ENCODE measurements around the gene CAP1. TPM values are rescaled to one million over a fixed set of nuclear protein-coding genes. Genes with fewer than 3 reads are reported as not detected.

Gene CAP1
- total and polyA plus RNA-seq, 9 donors = 75.3 to 110 (median 81.7) TPM

DNA sequence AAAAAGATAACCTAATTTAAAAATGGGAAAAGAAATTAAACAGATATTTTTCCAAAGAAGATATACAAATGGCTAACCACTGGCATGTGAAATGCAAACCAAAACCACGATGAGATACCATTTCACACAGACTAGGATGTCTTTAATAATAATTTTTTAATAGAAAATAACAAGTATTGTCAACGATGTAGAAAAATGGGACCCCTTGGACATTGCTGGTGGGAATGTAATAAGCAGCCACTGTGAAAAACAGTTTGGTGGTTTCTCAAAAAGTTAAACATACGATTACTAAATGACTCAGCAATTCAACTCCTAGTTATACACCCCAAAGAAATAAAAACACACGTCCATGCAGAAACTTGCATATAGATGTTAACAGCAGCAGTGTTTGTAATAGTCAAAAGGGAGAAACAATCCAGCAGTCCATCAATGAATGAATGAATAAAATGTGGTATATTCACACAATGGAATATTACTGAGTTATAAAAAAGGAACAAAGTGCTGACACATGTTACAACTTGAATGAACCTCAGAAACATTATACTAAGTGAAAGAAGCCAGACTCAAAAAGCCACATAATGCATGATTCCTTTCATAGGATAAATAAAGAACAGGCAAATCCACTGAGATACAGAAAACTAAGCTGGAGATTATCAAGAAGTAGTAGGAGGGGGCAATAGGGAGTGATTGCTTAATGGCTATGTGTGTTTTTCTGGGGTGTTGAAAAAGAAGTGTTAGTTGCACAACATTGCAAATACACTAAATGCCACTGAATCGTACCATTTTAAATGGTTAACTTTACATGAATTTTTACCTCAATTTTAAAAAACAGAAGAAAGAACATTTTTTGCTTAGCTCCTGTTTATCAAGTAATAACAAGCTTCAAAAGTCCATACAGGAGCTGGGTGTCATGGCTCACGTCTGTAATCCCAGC lies 52.4 kb downstream of the CAP1 start:
- peaks cover 17% of the 10 kb centered on the region for H3K36me3 ChIP-seq (ENCODE audit: control insufficient read depth, insufficient read depth, low read length)
- H3K27ac ChIP-seq (ENCODE audit: low read length) = no peak overlapping the region
- DNase-seq = no peak
- H3K27me3 ChIP-seq (ENCODE audit: control insufficient read depth, insufficient read depth, low read length) = no peaks in the 10 kb centered on the region
- 100% methylated on average over 1 of the region's 6 CpGs for WGBS (ENCODE audit: insufficient coverage)
- H3K9me3 ChIP-seq (replicated peaks; ENCODE audit: control insufficient read depth, low read depth, low read length) = no peaks in the 10 kb centered on the region
- no peak overlapping the region for H3K4me3 ChIP-seq (ENCODE audit: low read length)
- peaks cover 11% of the 10 kb centered on the region for H3K4me1 ChIP-seq (ENCODE audit: control insufficient read depth, insufficient read depth, low read length)

DNA sequence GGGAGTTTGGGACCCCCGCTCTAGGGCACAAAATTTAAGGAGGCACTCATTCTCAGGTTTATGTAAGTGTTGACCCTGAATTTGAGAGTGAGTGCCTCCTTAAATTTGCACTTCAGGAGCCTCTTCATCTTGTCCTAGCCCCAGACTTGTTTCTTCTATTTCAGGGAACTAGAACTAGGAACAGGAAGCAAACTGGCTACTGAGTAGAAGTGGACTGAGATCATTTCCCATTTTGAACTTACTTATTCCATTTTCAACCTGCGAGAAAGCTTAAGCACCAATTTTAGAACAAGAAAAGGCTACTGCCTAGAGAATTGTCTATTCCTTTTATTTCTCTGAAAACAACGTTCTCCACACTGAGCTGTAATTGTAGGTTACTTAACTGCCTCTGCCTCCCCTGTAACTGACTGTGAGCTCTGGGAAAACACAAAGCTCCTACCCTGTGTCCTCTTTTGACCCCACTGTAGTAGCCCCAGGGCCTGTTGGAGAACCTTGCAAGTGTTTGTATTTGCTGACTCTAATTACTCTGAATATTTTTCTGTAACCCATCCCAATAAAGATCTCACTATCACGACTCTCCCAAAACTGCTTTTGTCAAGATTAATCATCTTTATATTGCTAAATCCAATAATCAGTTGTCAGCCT lies 54.1 kb downstream of the CAP1 start:
- DNase-seq = peak; percentile 51
- H3K27ac ChIP-seq (ENCODE audit: low read length) = no peak overlapping the region
- 95% methylated on average over 2 of the region's 4 CpGs for WGBS (ENCODE audit: insufficient coverage)

DNA sequence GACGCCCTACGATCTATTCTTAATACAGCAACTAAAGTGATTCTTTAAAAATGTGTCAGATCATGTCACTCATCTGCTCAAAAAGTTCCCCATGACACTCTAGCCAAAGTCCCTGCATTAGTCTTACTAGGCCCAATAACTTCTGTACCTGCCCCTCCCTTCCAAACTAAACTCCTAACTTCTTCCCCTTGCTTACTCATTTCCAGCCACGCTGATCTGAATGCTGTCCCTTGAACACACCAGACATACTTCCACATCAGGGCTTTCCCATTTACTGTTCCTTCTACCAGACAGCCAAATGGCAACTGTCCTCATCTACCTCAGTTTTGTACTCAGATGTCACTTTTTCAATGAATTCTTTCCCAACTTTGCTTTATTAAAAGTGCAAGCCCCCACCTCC lies 55.3 kb downstream of the CAP1 start:
- Histone ChIP-seq H3K4me3 (ENCODE audit: low read length) (no peak overlapping the region), H3K27me3 (ENCODE audit: control insufficient read depth, insufficient read depth, low read length) (no peaks in the 10 kb centered on the region), H3K27ac (ENCODE audit: low read length) (no peak overlapping the region), H3K4me1 (ENCODE audit: control insufficient read depth, insufficient read depth, low read length) (peaks cover 11% of the 10 kb centered on the region), H3K36me3 (ENCODE audit: control insufficient read depth, insufficient read depth, low read length) (peaks cover 11% of the 10 kb centered on the region), H3K9me3 (replicated peaks; ENCODE audit: control insufficient read depth, low read depth, low read length) (no peaks in the 10 kb centered on the region)
- WGBS (ENCODE audit: insufficient coverage) = 95% methylated on average over 3 of the region's 3 CpGs
- DNase-seq = no peak

More for the DNA sequence above, 54.1 kb downstream of the CAP1 start:
- H3K9me3 ChIP-seq (replicated peaks; ENCODE audit: control insufficient read depth, low read depth, low read length) = no peaks in the 10 kb centered on the region
- H3K4me3 ChIP-seq (ENCODE audit: low read length) = no peak overlapping the region
- H3K27me3 ChIP-seq (ENCODE audit: control insufficient read depth, insufficient read depth, low read length) = no peaks in the 10 kb centered on the region
- H3K4me1 ChIP-seq (ENCODE audit: control insufficient read depth, insufficient read depth, low read length) = peaks cover 11% of the 10 kb centered on the region
- peaks cover 15% of the 10 kb centered on the region for H3K36me3 ChIP-seq (ENCODE audit: control insufficient read depth, insufficient read depth, low read length)

DNA sequence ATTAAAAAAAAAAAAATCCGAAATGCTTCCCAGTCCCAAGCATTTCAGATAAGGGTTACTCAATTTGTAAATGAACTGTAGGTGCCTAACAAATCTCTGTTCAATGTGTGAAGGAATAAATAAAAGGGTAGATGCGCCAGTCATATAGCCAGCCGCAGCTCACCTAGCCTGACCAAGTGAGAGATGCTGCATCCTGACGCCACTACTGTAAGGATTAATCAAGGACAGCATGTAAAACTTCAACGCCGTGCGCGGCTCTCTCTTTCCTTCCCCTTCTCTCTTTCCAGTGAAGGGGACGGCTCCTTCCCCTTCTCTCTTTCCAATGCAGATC lies 56.1 kb downstream of the CAP1 start:
- H3K27me3 ChIP-seq (ENCODE audit: control insufficient read depth, insufficient read depth, low read length) = no peaks in the 10 kb centered on the region
- peak overlapping the region; percentile 86 for H3K4me3 ChIP-seq (ENCODE audit: low read length)
- peaks cover 11% of the 10 kb centered on the region for H3K4me1 ChIP-seq (ENCODE audit: control insufficient read depth, insufficient read depth, low read length)
- 10% methylated on average over 8 of the region's 9 CpGs for WGBS (ENCODE audit: insufficient coverage)
- H3K36me3 ChIP-seq (ENCODE audit: control insufficient read depth, insufficient read depth, low read length) = peaks cover 5% of the 10 kb centered on the region
- DNase-seq = no peak
- peak overlapping the region; percentile 35 for H3K27ac ChIP-seq (ENCODE audit: low read length)
- H3K9me3 ChIP-seq (replicated peaks; ENCODE audit: control insufficient read depth, low read depth, low read length) = no peaks in the 10 kb centered on the region

DNA sequence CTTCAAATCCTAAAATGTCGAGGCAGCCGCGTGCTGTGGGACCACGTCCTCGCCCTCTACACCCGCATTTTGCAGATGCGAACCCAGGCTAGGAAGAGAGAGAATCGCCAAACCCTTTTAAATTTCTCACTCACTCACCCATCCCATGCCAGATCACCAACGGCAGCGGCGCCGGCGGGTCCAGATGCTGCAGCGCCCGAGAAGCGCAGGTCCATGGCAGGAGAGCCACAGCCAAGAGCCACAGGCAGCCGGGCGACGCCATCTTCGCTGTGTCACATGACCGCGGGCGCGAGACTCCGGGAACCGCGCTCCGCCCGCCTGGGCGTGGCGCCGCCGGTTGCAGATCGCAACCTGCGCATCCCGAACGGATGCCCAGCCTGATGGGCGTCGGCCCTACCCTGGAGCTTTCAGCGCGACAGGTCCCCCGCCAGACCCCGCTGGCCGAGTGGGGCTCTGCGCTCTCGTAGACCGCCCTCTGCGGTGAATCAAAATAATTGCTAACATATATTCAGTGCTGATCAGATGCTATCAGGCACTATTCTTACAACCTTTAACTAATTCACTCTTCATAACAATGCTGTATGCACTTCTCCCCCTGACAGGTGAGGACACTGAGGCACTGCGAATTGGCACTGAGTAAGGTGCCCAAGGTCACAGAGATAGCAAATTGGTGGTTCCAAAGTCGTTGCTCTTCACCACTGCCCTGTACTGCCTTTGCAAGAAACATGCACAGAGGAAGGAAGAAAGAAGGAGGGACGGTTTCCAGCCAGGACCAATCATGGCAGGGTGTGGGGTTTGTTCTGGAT lies 56.7 kb downstream of the CAP1 start, which contains the start of gene PPT1:
PPT1 (minus strand) TSS at position 276 of the 806 bp plus-strand sequence; CDS start at position 262, 14 bp downstream.
- Histone ChIP-seq H3K27ac (ENCODE audit: low read length) (peak within 1 kb of the TSS; percentile 35), H3K9me3 (replicated peaks; ENCODE audit: control insufficient read depth, low read depth, low read length) (no peaks in the 10 kb centered on the region), H3K4me1 (ENCODE audit: control insufficient read depth, insufficient read depth, low read length) (peaks cover 11% of the 10 kb centered on the region), H3K4me3 (ENCODE audit: low read length) (peak within 1 kb of the TSS; percentile 86), H3K36me3 (ENCODE audit: control insufficient read depth, insufficient read depth, low read length) (peaks cover 1% of the 10 kb centered on the region), H3K27me3 (ENCODE audit: control insufficient read depth, insufficient read depth, low read length) (no peaks in the 10 kb centered on the region)
- 0% methylated on average over 50 of the region's 51 CpGs for WGBS (ENCODE audit: insufficient coverage)
- peak; percentile 82 for DNase-seq

DNA sequence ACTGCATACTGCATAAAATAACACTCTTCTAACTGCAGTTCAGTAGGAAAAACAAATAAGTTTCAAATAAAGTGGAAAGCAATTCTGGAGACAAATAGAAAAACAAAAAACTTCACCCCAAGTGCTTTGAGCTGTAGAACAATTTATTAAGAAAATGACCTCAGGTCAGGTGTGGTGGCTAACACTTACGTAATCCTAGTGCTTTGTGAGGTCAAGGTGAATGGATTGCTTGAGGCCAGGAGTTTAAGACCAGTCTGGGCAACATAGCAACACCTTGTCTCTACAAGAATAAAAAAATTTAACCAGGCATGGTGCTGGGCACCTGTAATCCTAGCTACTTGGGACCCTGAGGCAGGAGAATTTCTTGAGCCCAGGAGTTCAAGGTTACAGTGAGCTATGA lies 61.5 kb downstream of the CAP1 start:
- peaks cover 3% of the 10 kb centered on the region for H3K9me3 ChIP-seq (replicated peaks; ENCODE audit: control insufficient read depth, low read depth, low read length)
- no CpG with 5 or more reads among the region's 1 CpG for WGBS (ENCODE audit: insufficient coverage)
- H3K4me3 ChIP-seq (ENCODE audit: low read length) = no peak overlapping the region
- DNase-seq = no peak
- H3K4me1 ChIP-seq (ENCODE audit: control insufficient read depth, insufficient read depth, low read length) = peaks cover 7% of the 10 kb centered on the region
- peaks cover 2% of the 10 kb centered on the region for H3K27me3 ChIP-seq (ENCODE audit: control insufficient read depth, insufficient read depth, low read length)
- H3K27ac ChIP-seq (ENCODE audit: low read length) = no peak overlapping the region
- H3K36me3 ChIP-seq (ENCODE audit: control insufficient read depth, insufficient read depth, low read length) = no peaks in the 10 kb centered on the region

DNA sequence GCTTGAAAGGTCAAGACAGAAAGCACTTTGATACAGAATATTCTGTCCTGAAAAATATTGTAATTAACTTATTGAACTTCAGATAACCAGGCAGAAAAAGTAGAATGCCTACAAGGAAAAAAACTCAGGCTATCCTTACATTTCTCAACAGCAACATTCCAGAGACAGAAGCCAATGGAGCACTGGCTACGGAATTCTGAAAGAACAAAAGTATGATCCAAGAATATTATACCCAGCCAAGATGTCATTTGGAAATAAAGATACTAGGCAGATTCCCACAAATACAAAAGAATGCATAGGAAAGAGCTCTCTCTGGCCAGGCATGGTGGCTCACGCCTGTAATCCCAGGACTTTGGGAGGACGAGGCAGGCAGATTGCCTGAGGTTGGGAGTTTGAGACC lies 62.4 kb downstream of the CAP1 start:
- Histone ChIP-seq H3K4me1 (ENCODE audit: control insufficient read depth, insufficient read depth, low read length) (no peaks in the 10 kb centered on the region), H3K9me3 (replicated peaks; ENCODE audit: control insufficient read depth, low read depth, low read length) (peaks cover 3% of the 10 kb centered on the region), H3K36me3 (ENCODE audit: control insufficient read depth, insufficient read depth, low read length) (no peaks in the 10 kb centered on the region), H3K27me3 (ENCODE audit: control insufficient read depth, insufficient read depth, low read length) (peaks cover 2% of the 10 kb centered on the region), H3K27ac (ENCODE audit: low read length) (no peak overlapping the region), H3K4me3 (ENCODE audit: low read length) (no peak overlapping the region)
- WGBS (ENCODE audit: insufficient coverage) = no CpG with 5 or more reads among the region's 3 CpGs
- no peak for DNase-seq

DNA sequence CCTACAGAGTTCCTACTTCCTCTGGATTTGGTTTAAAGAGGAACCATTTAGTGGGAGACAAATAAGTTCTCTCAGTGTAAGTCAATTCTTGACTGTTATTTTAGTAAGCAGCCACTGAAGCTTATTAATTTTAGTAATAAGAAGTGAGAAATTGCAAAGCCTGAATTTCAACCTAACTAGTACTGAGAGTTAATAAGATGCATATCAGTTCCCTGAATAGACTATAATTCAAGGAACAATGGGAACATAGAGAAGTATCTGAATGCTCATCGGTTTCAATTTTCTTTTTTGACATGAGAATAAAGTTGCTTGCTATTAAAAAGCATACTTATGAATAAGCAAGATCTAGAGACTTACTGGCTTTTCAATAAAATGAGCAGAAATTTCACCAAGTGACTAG lies 64.5 kb downstream of the CAP1 start:
- Histone ChIP-seq H3K9me3 (replicated peaks; ENCODE audit: control insufficient read depth, low read depth, low read length) (peaks cover 8% of the 10 kb centered on the region), H3K27ac (ENCODE audit: low read length) (no peak overlapping the region), H3K36me3 (ENCODE audit: control insufficient read depth, insufficient read depth, low read length) (no peaks in the 10 kb centered on the region), H3K4me1 (ENCODE audit: control insufficient read depth, insufficient read depth, low read length) (no peaks in the 10 kb centered on the region), H3K4me3 (ENCODE audit: low read length) (no peak overlapping the region), H3K27me3 (ENCODE audit: control insufficient read depth, insufficient read depth, low read length) (peaks cover 2% of the 10 kb centered on the region)
- no CpG with 5 or more reads among the region's 1 CpG for WGBS (ENCODE audit: insufficient coverage)
- no peak for DNase-seq

DNA sequence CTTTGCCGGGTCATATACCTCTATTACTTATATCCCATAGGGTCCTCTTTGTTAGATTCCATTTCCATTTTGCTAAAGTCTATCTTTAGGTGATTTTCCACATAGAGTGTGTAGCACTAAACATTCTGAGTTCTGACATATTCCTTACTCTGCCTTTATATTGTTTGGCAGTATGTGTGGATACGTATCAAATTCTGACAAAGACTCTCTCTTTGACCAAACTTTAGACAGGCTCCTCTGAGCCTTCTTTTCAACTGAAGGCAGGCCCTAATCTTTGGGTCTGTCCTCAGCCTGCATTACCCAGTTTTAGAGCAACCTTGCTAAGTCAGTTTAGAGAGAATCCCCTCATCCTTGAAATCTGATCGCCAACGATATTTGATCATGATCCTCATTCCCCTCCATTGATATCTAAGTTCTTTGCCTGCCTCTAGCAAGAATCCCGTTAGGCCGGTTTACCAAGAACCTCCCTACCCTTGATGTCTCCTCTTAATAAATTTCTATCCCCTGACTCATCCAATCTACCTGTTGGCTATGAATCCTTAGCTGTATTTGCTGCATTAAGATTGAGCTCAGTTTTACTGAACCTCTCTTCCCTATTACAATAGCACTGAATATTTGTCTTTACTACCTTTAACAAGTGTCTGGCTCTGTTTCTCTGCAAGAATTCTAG lies 66.9 kb downstream of the CAP1 start:
- DNase-seq = no peak
- no peak overlapping the region for H3K4me3 ChIP-seq (ENCODE audit: low read length)
- no peak overlapping the region for H3K27ac ChIP-seq (ENCODE audit: low read length)
- WGBS (ENCODE audit: insufficient coverage) = 95% methylated on average over 4 of the region's 6 CpGs
- H3K9me3 ChIP-seq (replicated peaks; ENCODE audit: control insufficient read depth, low read depth, low read length) = peaks cover 12% of the 10 kb centered on the region
- no peaks in the 10 kb centered on the region for H3K36me3 ChIP-seq (ENCODE audit: control insufficient read depth, insufficient read depth, low read length)
- H3K27me3 ChIP-seq (ENCODE audit: control insufficient read depth, insufficient read depth, low read length) = peaks cover 2% of the 10 kb centered on the region
- no peaks in the 10 kb centered on the region for H3K4me1 ChIP-seq (ENCODE audit: control insufficient read depth, insufficient read depth, low read length)

Data from muscle of leg (tissue), 11 donors.